Measurements from ENCODE around the gene ANKRD42. TPM values are rescaled to one million over a fixed set of nuclear protein-coding genes. Genes with fewer than 3 reads are reported as not detected.

ANKRD42 gene
- polyA plus RNA-seq, 2 of the 4 experiments (the other 2 are of a cell fraction), result 9.1 to 13.2 TPM

- TF ChIP-seq GATA3 (IDR thresholded peaks at IDR 0.05; ENCODE audit: borderline replicate concordance) (no peak), POLR2A (IDR thresholded peaks at IDR 0.05; ENCODE audit: low read length) (no peak), MAFK (IDR thresholded peaks at IDR 0.05; ENCODE audit: partially characterized antibody) (no peak), RCOR1 (IDR thresholded peaks at IDR 0.05; ENCODE audit: low read depth, low read length) (no peak), ESRRA (IDR thresholded peaks at IDR 0.05; ENCODE audit: borderline replicate concordance, low read length) (no peak)
- no peak for FAIRE-seq
- H3K4me3 ChIP-seq, result no peak overlapping the region
- no peak for ATAC-seq
- H3K4me2 ChIP-seq, result peak overlapping the region; percentile 39
- ChIA-PET POLR2A (no interaction called here), CTCF (no interaction called here)
- H3K9me3 ChIP-seq, result no peaks in the 10 kb centered on the region
- H3K4me1 ChIP-seq, result peaks cover 32% of the 10 kb centered on the region
- no peak overlapping the region for H3K27ac ChIP-seq
- 64% methylated on average over 2 of the region's 2 CpGs for WGBS (ENCODE audit: missing lambda C conversion rate)
- DNase-seq (ENCODE audit: low read depth in 1 of 2, low spot score in 1 of 2), result no peak
Observed at GRCh38 chr11:83170865-83171264, 22.6 kb upstream of the ANKRD42 start.

- ATAC-seq, result no peak
- TF ChIP-seq CHD2 (IDR thresholded peaks at IDR 0.05; ENCODE audit: low read length, partially characterized antibody) (no peak), HES2 (IDR thresholded peaks at IDR 0.05) (no peak), RARB (CRISPR knock-in tag; IDR thresholded peaks at IDR 0.05) (no peak), SREBF2 (IDR thresholded peaks at IDR 0.05) (no peak), MAZ (IDR thresholded peaks at IDR 0.05; ENCODE audit: borderline replicate concordance, low read depth, low read length) (no peak), HOXA7 (CRISPR knock-in tag; IDR thresholded peaks at IDR 0.05) (no peak), KDM1A (IDR thresholded peaks at IDR 0.05; ENCODE audit: low read depth) (no peak), CEBPB (IDR thresholded peaks at IDR 0.05) (no peak), HOXB13 (CRISPR knock-in tag; IDR thresholded peaks at IDR 0.05; ENCODE audit: low read depth) (no peak), FOSB (CRISPR knock-in tag; IDR thresholded peaks at IDR 0.05) (no peak), USF2 (IDR thresholded peaks at IDR 0.05) (no peak), CBX2 (IDR thresholded peaks at IDR 0.05; ENCODE audit: borderline replicate concordance, low read depth) (no peak), FOXS1 (CRISPR knock-in tag; IDR thresholded peaks at IDR 0.05) (no peak), NPAS2 (CRISPR knock-in tag; IDR thresholded peaks at IDR 0.05; ENCODE audit: borderline replicate concordance) (no peak), FOSL2 (IDR thresholded peaks at IDR 0.05) (no peak), FOSL2 (CRISPR knock-in tag; IDR thresholded peaks at IDR 0.05) (no peak)
- TF ChIP-seq, protein P1, sequence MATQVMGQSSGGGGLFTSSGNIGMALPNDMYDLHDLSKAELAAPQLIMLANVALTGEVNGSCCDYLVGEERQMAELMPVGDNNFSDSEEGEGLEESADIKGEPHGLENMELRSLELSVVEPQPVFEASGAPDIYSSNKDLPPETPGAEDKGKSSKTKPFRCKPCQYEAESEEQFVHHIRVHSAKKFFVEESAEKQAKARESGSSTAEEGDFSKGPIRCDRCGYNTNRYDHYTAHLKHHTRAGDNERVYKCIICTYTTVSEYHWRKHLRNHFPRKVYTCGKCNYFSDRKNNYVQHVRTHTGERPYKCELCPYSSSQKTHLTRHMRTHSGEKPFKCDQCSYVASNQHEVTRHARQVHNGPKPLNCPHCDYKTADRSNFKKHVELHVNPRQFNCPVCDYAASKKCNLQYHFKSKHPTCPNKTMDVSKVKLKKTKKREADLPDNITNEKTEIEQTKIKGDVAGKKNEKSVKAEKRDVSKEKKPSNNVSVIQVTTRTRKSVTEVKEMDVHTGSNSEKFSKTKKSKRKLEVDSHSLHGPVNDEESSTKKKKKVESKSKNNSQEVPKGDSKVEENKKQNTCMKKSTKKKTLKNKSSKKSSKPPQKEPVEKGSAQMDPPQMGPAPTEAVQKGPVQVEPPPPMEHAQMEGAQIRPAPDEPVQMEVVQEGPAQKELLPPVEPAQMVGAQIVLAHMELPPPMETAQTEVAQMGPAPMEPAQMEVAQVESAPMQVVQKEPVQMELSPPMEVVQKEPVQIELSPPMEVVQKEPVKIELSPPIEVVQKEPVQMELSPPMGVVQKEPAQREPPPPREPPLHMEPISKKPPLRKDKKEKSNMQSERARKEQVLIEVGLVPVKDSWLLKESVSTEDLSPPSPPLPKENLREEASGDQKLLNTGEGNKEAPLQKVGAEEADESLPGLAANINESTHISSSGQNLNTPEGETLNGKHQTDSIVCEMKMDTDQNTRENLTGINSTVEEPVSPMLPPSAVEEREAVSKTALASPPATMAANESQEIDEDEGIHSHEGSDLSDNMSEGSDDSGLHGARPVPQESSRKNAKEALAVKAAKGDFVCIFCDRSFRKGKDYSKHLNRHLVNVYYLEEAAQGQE (IDR thresholded peaks at IDR 0.05), result no peak
- 89% methylated on average over 4 of the region's 4 CpGs for whole genome bisulfite sequencing (ENCODE audit: missing lambda C conversion rate)
- H3K9me3 ChIP-seq, result no peaks in the 10 kb centered on the region
- POLR2A ChIA-PET, result interaction anchor here (1.2 kb wide), 1 partner anchor 15 kb away, joined by 4 read pairs; the partner anchor contains the start of gene PCF11
- H3K4me1 ChIP-seq, result peaks cover 32% of the 10 kb centered on the region
- CTCF ChIA-PET, result interaction anchor here (0.8 kb wide), 2 partner anchors 13 to 83 kb away, joined by 3 read pairs; no protein-coding TSS in a partner anchor
- no peak for FAIRE-seq
- DNase-seq (ENCODE audit: low read depth in 1 of 2, low spot score in 1 of 2), result no peak
- H3K4me2 ChIP-seq, result no peak overlapping the region
- no peak overlapping the region for H3K4me3 ChIP-seq
- H3K27ac ChIP-seq, result no peak overlapping the region
Observed at GRCh38 chr11:83172551-83172950, 21.0 kb upstream of the ANKRD42 start.

DNA sequence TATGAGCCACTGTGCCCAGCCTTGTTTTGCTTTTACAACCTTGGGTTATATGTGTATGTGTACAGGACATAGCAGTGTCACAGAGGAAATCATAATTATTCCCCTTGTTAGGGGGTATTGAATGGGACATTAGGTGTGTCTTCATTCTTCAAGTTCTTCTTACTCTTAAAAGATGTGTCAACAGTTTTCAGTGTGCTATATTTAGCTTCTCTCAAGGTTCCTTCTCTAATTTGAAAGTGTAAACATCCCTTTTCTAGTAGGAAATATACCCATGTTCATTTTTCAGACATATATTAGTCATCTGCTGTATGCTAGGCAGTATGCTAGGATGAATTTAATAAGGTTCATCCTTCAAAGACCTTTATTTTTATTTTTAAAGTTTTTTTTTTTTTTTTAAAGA lies 19.5 kb upstream of the ANKRD42 start:
- FAIRE-seq (no peak), DNase-seq (ENCODE audit: low read depth in 1 of 2, low spot score in 1 of 2) (no peak), ATAC-seq (no peak)
- ChIA-PET CTCF (interaction anchor here (0.6 to 0.9 kb wide), 2 partner anchors 18 to 490 kb away, joined by 3 read pairs; no protein-coding TSS in a partner anchor), POLR2A (interaction anchor here (0.7 kb wide), 1 partner anchor 13 kb away, joined by 7 read pairs; no protein-coding TSS in a partner anchor)
- H3K27ac ChIP-seq, result no peak overlapping the region
- H3K4me2 ChIP-seq, result no peak overlapping the region
- H3K9me3 ChIP-seq, result no peaks in the 10 kb centered on the region
- H3K4me1 ChIP-seq, result peaks cover 32% of the 10 kb centered on the region
- no peak overlapping the region for H3K4me3 ChIP-seq
- TF ChIP-seq, protein P2, sequence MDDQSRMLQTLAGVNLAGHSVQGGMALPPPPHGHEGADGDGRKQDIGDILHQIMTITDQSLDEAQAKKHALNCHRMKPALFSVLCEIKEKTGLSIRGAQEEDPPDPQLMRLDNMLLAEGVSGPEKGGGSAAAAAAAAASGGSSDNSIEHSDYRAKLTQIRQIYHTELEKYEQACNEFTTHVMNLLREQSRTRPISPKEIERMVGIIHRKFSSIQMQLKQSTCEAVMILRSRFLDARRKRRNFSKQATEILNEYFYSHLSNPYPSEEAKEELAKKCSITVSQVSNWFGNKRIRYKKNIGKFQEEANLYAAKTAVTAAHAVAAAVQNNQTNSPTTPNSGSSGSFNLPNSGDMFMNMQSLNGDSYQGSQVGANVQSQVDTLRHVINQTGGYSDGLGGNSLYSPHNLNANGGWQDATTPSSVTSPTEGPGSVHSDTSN (IDR thresholded peaks at IDR 0.05), result no peak
- no peak for TF ChIP-seq HOXB5 (CRISPR knock-in tag; IDR thresholded peaks at IDR 0.05)
- no peak for TF ChIP-seq CHD2 (IDR thresholded peaks at IDR 0.05; ENCODE audit: low read length, partially characterized antibody)
- no peak for TF ChIP-seq POLR2A (IDR thresholded peaks at IDR 0.05; ENCODE audit: low read length)
- no peak for TF ChIP-seq ZNF302 (CRISPR knock-in tag; IDR thresholded peaks at IDR 0.05)
- no peak for TF ChIP-seq PHF8 (IDR thresholded peaks at IDR 0.05; ENCODE audit: borderline replicate concordance, low read depth)
- TF ChIP-seq CHD4 (IDR thresholded peaks at IDR 0.05; ENCODE audit: borderline replicate concordance), result no peak
- no peak for TF ChIP-seq BHLHE40 (IDR thresholded peaks at IDR 0.05; ENCODE audit: low read depth, low read length)
- no peak for TF ChIP-seq ZC3H11A (IDR thresholded peaks at IDR 0.05)
- no peak for TF ChIP-seq CBX8 (IDR thresholded peaks at IDR 0.05)
- TF ChIP-seq FOSB (CRISPR knock-in tag; IDR thresholded peaks at IDR 0.05), result no peak

Measured in A549 (cell line).